Medulla oblongata (tissue), 1 donor: ENCODE data around the gene LPP.

ENCODE experiments used
- DNase-seq: peaks from one replicate; pipeline ENCODE4 v3.0.0-alpha.2; 2015; ENCODE audit errors: extremely low spot score

The LPP gene

GRCh38 chr3:188361888-188362287 is 207.9 kb downstream of the LPP start:
- no peak for DNase-seq

GRCh38 chr3:188362405-188362831 is 208.5 kb downstream of the LPP start:
- no peak for DNase-seq

GRCh38 chr3:188365184-188365583 is 211.2 kb downstream of the LPP start:
- DNase-seq = no peak

GRCh38 chr3:188365988-188366698 is 212.2 kb downstream of the LPP start:
- DNase-seq = no peak

GRCh38 chr3:188367678-188368077 is 213.7 kb downstream of the LPP start:
- DNase-seq = no peak

GRCh38 chr3:188369526-188369925 is 215.6 kb downstream of the LPP start:
- DNase-seq = no peak

- DNase-seq = no peak
Observed at GRCh38 chr3:188370081-188370830, 216.3 kb downstream of the LPP start.

GRCh38 chr3:188378786-188379185 is 224.8 kb downstream of the LPP start:
- DNase-seq = no peak

- DNase-seq = no peak
Observed at GRCh38 chr3:188380252-188380651, 226.3 kb downstream of the LPP start.

- no peak for DNase-seq
Observed at GRCh38 chr3:188380722-188381121, 226.8 kb downstream of the LPP start.

GRCh38 chr3:188383748-188384147 is 229.8 kb downstream of the LPP start:
- no peak for DNase-seq

GRCh38 chr3:188385295-188385694 is 231.3 kb downstream of the LPP start:
- DNase-seq = no peak

GRCh38 chr3:188389711-188390342 is 235.9 kb downstream of the LPP start:
- DNase-seq = peak; percentile 84

GRCh38 chr3:188390343-188390718 is 236.4 kb downstream of the LPP start:
- no peak for DNase-seq

GRCh38 chr3:188390775-188391443 is 237.0 kb downstream of the LPP start:
- peak; percentile 34 for DNase-seq

- DNase-seq = no peak
Observed at GRCh38 chr3:188391592-188391991, 237.6 kb downstream of the LPP start.

GRCh38 chr3:188392076-188392475 is 238.1 kb downstream of the LPP start:
- DNase-seq = no peak

GRCh38 chr3:188394623-188395022 is 240.7 kb downstream of the LPP start:
- no peak for DNase-seq

GRCh38 chr3:188396251-188396650 is 242.3 kb downstream of the LPP start:
- no peak for DNase-seq

- no peak for DNase-seq
Observed at GRCh38 chr3:188396900-188397299, 242.9 kb downstream of the LPP start.

GRCh38 chr3:188397766-188398705 is 244.1 kb downstream of the LPP start:
- DNase-seq = no peak
